SK-N-SH (cell line): ENCODE measurements around the gene FOXA3.

Source experiments
- EP300 ChIP-seq, 2 experiments: IDR thresholded peaks; 2 replicates each; pipeline versions ENCODE4 v1.4.0 to v1.6.1; 2012; ENCODE audit warnings: borderline replicate concordance in 1 of 2, low read depth in 1 of 2, low read length in 1 of 2
- TAF1 ChIP-seq: IDR thresholded peaks from 2 replicates; pipeline ENCODE4 v1.6.1; 2012; ENCODE audit warnings: low read depth, mild to moderate bottlenecking, low read length, moderate library complexity, borderline replicate concordance
- TEAD4 ChIP-seq: IDR thresholded peaks from 2 replicates; pipeline ENCODE4 v1.4.0; 2012; ENCODE audit warnings: mild to moderate bottlenecking, borderline replicate concordance; ENCODE audit not compliant: insufficient read depth
- TF ChIP-seq, protein P1 (sequence below): IDR thresholded peaks from 2 replicates; pipeline ENCODE4 v1.6.1; 2012; ENCODE audit warnings: mild to moderate bottlenecking, low read depth, low read length, moderate library complexity
- TF ChIP-seq, protein P2 (sequence below): fragments of 200-600 bp; sonication (generic); IDR thresholded peaks from 2 replicates; pipeline ENCODE4 v1.6.1; 2017; ENCODE audit warnings: antibody characterized with exemption, mild to moderate bottlenecking, moderate library complexity
- TF ChIP-seq, protein P3 (sequence below): IDR thresholded peaks from 2 replicates; pipeline ENCODE4 v1.4.0; 2012; ENCODE audit warnings: low read depth, borderline replicate concordance

DNA sequence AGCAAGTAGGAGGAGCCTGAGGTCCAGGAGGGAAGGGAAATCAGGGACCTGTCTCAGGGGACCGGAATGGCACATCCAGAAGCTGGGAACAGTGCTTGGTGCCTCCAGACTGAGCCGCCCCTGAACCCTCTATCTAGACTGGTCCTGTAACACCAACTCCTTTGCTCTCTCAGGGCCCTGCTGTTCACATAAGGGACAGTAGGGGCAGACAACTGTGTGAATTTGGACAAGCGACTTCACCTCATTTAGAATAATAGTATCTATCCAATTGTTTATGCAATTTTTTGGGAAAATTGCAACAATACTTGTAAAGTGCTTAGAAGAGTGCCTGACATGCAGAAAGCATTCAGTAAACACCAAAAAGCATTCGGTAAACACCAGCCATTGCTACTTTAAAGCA, 15.2 kb upstream of the FOXA3 start:
- TF ChIP-seq, protein P1, sequence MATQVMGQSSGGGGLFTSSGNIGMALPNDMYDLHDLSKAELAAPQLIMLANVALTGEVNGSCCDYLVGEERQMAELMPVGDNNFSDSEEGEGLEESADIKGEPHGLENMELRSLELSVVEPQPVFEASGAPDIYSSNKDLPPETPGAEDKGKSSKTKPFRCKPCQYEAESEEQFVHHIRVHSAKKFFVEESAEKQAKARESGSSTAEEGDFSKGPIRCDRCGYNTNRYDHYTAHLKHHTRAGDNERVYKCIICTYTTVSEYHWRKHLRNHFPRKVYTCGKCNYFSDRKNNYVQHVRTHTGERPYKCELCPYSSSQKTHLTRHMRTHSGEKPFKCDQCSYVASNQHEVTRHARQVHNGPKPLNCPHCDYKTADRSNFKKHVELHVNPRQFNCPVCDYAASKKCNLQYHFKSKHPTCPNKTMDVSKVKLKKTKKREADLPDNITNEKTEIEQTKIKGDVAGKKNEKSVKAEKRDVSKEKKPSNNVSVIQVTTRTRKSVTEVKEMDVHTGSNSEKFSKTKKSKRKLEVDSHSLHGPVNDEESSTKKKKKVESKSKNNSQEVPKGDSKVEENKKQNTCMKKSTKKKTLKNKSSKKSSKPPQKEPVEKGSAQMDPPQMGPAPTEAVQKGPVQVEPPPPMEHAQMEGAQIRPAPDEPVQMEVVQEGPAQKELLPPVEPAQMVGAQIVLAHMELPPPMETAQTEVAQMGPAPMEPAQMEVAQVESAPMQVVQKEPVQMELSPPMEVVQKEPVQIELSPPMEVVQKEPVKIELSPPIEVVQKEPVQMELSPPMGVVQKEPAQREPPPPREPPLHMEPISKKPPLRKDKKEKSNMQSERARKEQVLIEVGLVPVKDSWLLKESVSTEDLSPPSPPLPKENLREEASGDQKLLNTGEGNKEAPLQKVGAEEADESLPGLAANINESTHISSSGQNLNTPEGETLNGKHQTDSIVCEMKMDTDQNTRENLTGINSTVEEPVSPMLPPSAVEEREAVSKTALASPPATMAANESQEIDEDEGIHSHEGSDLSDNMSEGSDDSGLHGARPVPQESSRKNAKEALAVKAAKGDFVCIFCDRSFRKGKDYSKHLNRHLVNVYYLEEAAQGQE: no peak
- TF ChIP-seq, protein P2, sequence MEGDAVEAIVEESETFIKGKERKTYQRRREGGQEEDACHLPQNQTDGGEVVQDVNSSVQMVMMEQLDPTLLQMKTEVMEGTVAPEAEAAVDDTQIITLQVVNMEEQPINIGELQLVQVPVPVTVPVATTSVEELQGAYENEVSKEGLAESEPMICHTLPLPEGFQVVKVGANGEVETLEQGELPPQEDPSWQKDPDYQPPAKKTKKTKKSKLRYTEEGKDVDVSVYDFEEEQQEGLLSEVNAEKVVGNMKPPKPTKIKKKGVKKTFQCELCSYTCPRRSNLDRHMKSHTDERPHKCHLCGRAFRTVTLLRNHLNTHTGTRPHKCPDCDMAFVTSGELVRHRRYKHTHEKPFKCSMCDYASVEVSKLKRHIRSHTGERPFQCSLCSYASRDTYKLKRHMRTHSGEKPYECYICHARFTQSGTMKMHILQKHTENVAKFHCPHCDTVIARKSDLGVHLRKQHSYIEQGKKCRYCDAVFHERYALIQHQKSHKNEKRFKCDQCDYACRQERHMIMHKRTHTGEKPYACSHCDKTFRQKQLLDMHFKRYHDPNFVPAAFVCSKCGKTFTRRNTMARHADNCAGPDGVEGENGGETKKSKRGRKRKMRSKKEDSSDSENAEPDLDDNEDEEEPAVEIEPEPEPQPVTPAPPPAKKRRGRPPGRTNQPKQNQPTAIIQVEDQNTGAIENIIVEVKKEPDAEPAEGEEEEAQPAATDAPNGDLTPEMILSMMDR: peak; percentile 41
- TF ChIP-seq EP300 (IDR thresholded peaks at IDR 0.05; ENCODE audit: borderline replicate concordance in 1 of 2, low read depth in 1 of 2, low read length in 1 of 2) (no peak), TEAD4 (no peak), TAF1 (no peak)
- TF ChIP-seq, protein P3, sequence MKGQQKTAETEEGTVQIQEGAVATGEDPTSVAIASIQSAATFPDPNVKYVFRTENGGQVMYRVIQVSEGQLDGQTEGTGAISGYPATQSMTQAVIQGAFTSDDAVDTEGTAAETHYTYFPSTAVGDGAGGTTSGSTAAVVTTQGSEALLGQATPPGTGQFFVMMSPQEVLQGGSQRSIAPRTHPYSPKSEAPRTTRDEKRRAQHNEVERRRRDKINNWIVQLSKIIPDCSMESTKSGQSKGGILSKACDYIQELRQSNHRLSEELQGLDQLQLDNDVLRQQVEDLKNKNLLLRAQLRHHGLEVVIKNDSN: no peak
